ENCODE results near the gene PPHLN1. TPM values are rescaled to one million over a fixed set of nuclear protein-coding genes. Genes with fewer than 3 reads are reported as not detected.

PPHLN1 gene
- total RNA-seq, 1 donor from 2014 or later, result 95.9 TPM

- no peak for ATAC-seq (ENCODE audit: low read depth)
- DNase-seq, result no peak
- Mint-ChIP-seq H3K4me1 (peaks cover 7% of the 10 kb centered on the region), H3K27ac (no peak overlapping the region), H3K9me3 (no peaks in the 10 kb centered on the region), H3K27me3 (peaks cover 13% of the 10 kb centered on the region), H3K36me3 (ENCODE audit: low read depth) (no peaks in the 10 kb centered on the region), H3K4me3 (no peak overlapping the region)
- intact Hi-C loops (cut with micrococcal nuclease), result no loop called here
- no peak for TF ChIP-seq CTCF (IDR thresholded peaks at IDR 0.05)
- ChIA-PET CTCF (no interaction called here), POLR2A (interaction anchor here (0.6 kb wide), 2 partner anchors 10 to 89 kb away, joined by 4 read pairs; no protein-coding TSS in a partner anchor)
Observed at GRCh38 chr12:42285431-42285830, 40.5 kb upstream of the PPHLN1 start.

GRCh38 chr12:42286741-42287140, 39.2 kb upstream of the PPHLN1 start:
- TF ChIP-seq CTCF (IDR thresholded peaks at IDR 0.05), result no peak
- POLR2A ChIA-PET, result no interaction called here
- no peak for DNase-seq

GRCh38 chr12:42288544-42288943, 37.4 kb upstream of the PPHLN1 start:
- H3K36me3 Mint-ChIP-seq (ENCODE audit: low read depth), result no peaks in the 10 kb centered on the region
- H3K4me1 Mint-ChIP-seq, result peaks cover 7% of the 10 kb centered on the region
- TF ChIP-seq CTCF (IDR thresholded peaks at IDR 0.05), result no peak
- H3K9me3 Mint-ChIP-seq, result no peaks in the 10 kb centered on the region
- CTCF ChIA-PET, result no interaction called here
- H3K27ac Mint-ChIP-seq, result no peak overlapping the region
- intact Hi-C loops (cut with micrococcal nuclease), result no loop called here
- no peak for ATAC-seq (ENCODE audit: low read depth)
- no peak for DNase-seq
- POLR2A ChIA-PET, result no interaction called here
- H3K4me3 Mint-ChIP-seq, result no peak overlapping the region
- peaks cover 13% of the 10 kb centered on the region for H3K27me3 Mint-ChIP-seq

More at GRCh38 chr12:42286741-42287140, 39.2 kb upstream of the PPHLN1 start:
- no peak overlapping the region for H3K27ac Mint-ChIP-seq
- H3K4me3 Mint-ChIP-seq, result no peak overlapping the region
- peaks cover 13% of the 10 kb centered on the region for H3K27me3 Mint-ChIP-seq
- no peak for ATAC-seq (ENCODE audit: low read depth)
- intact Hi-C loops (cut with micrococcal nuclease), result no loop called here
- peaks cover 7% of the 10 kb centered on the region for H3K4me1 Mint-ChIP-seq
- CTCF ChIA-PET, result no interaction called here
- H3K9me3 Mint-ChIP-seq, result no peaks in the 10 kb centered on the region
- no peaks in the 10 kb centered on the region for H3K36me3 Mint-ChIP-seq (ENCODE audit: low read depth)

GRCh38 chr12:42291680-42292079, 34.3 kb upstream of the PPHLN1 start:
- H3K27me3 Mint-ChIP-seq, result peaks cover 13% of the 10 kb centered on the region
- ChIA-PET POLR2A (interaction anchor here (0.7 kb wide), 1 partner anchor 10 kb away, joined by 3 read pairs; no protein-coding TSS in a partner anchor), CTCF (no interaction called here)
- H3K27ac Mint-ChIP-seq, result no peak overlapping the region
- no peak overlapping the region for H3K4me3 Mint-ChIP-seq
- H3K36me3 Mint-ChIP-seq (ENCODE audit: low read depth), result no peaks in the 10 kb centered on the region
- TF ChIP-seq CTCF (IDR thresholded peaks at IDR 0.05), result no peak
- no peaks in the 10 kb centered on the region for H3K4me1 Mint-ChIP-seq
- ATAC-seq (ENCODE audit: low read depth), result no peak
- no peak for DNase-seq
- no peaks in the 10 kb centered on the region for H3K9me3 Mint-ChIP-seq
- intact Hi-C loops (cut with micrococcal nuclease), result no loop called here

GRCh38 chr12:42296503-42297109, 29.4 kb upstream of the PPHLN1 start:
- intact Hi-C loops (cut with micrococcal nuclease), result no loop called here
- H3K36me3 Mint-ChIP-seq (ENCODE audit: low read depth), result no peaks in the 10 kb centered on the region
- ChIA-PET POLR2A (interaction anchor here (0.7 kb wide), 1 partner anchor 13 kb away, joined by 7 read pairs; no protein-coding TSS in a partner anchor), CTCF (no interaction called here)
- H3K27ac Mint-ChIP-seq, result no peak overlapping the region
- H3K4me1 Mint-ChIP-seq, result peaks cover 8% of the 10 kb centered on the region
- no peaks in the 10 kb centered on the region for H3K9me3 Mint-ChIP-seq
- H3K4me3 Mint-ChIP-seq, result no peak overlapping the region
- DNase-seq (no peak), ATAC-seq (ENCODE audit: low read depth) (no peak)
- no peak for TF ChIP-seq CTCF (IDR thresholded peaks at IDR 0.05)
- no peaks in the 10 kb centered on the region for H3K27me3 Mint-ChIP-seq
